ENCODE results near the gene TAS2R8. TPM values are rescaled to one million over a fixed set of nuclear protein-coding genes. Genes with fewer than 3 reads are reported as not detected.

TAS2R8 gene, protein sequence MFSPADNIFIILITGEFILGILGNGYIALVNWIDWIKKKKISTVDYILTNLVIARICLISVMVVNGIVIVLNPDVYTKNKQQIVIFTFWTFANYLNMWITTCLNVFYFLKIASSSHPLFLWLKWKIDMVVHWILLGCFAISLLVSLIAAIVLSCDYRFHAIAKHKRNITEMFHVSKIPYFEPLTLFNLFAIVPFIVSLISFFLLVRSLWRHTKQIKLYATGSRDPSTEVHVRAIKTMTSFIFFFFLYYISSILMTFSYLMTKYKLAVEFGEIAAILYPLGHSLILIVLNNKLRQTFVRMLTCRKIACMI
- 0.04 TPM for total RNA-seq
- polyA plus RNA-seq (ENCODE audit: insufficient read depth in 1 of 8, insufficient read length in 8 of 8, low replicate concordance in 1 of 8) = not detected
- long read RNA-seq, donor 1 = 0 reads
- long read RNA-seq, donor 2 = 0 reads
- long read RNA-seq, donor 3 = 0 reads
- long read RNA-seq, donor 4 = 0 reads
- long read RNA-seq, donor 5 = 0 reads
- long read RNA-seq, donor 6 = 0 reads
- long read RNA-seq, donor 7 = 0 reads
- long read RNA-seq, donor 8 = 0 reads
- long read RNA-seq, donor 9 = 0 reads
- long read RNA-seq, donor 10 = 0 reads
- long read RNA-seq, donor 11 = 0 reads

DNA sequence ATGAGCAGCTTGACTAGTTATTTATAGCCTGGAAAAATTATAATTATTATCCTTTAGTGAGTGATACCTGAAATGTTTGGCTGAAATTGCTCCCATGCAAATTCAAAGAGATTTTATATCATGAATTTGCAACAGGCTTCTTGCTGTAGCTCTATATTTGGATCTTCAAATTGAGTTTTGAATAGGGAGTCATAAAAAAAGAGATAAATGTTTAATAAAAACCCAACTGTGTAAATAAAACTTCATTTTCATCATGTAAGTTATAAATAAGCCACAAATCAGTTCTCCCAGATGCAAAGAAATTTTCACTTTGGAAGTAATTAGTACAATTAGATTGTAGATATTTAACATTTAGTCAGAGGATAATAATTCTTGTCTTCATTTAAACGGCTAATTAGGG is at the start of gene TAS2R8:
TAS2R8 (minus strand) TSS at position 101 of the 400 bp plus-strand sequence. CDS start 306 bp downstream, outside the sequence.
- Histone ChIP-seq H3K27me3 (ENCODE audit: control insufficient read depth, insufficient read depth, low read length) (no peaks in the 10 kb centered on the region), H3K4me3 (ENCODE audit: low read length) (no peak within 1 kb of the TSS), H3K27ac (ENCODE audit: low read length) (no peak within 1 kb of the TSS), H3K9me3 (replicated peaks; ENCODE audit: control insufficient read depth, low read depth, low read length) (no peaks in the 10 kb centered on the region), H3K4me1 (ENCODE audit: control insufficient read depth, insufficient read depth, low read length) (no peaks in the 10 kb centered on the region), H3K36me3 (ENCODE audit: control insufficient read depth, insufficient read depth, low read length) (no peaks in the 10 kb centered on the region)
- WGBS (ENCODE audit: insufficient coverage) = no CpG with 5 or more reads among the region's 1 CpG
- no peak for DNase-seq

DNA sequence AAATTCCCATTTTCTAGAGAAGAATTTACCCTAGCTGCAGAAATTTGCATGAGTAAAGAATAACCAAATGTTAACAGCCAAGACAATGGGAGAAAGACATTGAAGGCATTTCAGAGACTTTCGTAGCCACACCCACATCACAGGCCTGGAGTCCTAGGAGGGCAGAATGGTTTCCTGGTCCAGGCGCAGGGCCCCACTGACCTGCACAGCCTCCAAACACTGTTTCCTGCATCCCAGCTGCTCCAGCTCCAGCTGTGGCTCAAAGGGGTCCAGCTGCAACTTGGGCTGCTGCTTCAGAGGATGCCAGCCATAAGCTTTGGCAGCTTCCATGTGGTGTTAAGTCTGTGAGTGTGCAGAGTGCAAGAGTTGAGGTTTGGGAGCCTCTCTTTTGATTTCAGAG is 48.7 kb upstream of the TAS2R8 start:
- H3K27ac ChIP-seq (ENCODE audit: low read length) = no peak overlapping the region
- WGBS (ENCODE audit: insufficient coverage) = 100% methylated on average over 1 of the region's 2 CpGs
- no peaks in the 10 kb centered on the region for H3K27me3 ChIP-seq (ENCODE audit: control insufficient read depth, insufficient read depth, low read length)
- H3K9me3 ChIP-seq (replicated peaks; ENCODE audit: control insufficient read depth, low read depth, low read length) = peaks cover 30% of the 10 kb centered on the region
- no peak overlapping the region for H3K4me3 ChIP-seq (ENCODE audit: low read length)
- no peak for DNase-seq
- peaks cover 18% of the 10 kb centered on the region for H3K36me3 ChIP-seq (ENCODE audit: control insufficient read depth, insufficient read depth, low read length)
- no peaks in the 10 kb centered on the region for H3K4me1 ChIP-seq (ENCODE audit: control insufficient read depth, insufficient read depth, low read length)

DNA sequence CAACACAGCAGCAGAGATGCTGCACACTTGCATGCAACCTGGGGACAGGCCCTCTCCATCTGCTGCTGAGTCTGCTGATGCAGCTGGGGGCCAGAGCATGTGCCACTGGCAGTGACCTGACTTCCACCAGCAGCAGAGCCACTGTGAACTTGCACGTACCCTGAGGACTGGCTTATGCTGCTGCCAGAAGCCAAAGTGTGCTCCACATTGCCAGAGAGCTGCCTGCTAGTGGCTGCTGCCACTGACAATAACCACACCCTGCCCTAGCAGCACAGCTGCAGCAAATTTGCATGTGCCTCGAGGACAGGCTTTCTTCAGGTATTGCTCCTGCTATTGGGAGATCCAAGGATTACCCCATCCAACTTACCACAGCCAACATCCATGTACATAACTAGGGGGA is 46.7 kb upstream of the TAS2R8 start:
- DNase-seq = no peak
- no peaks in the 10 kb centered on the region for H3K4me1 ChIP-seq (ENCODE audit: control insufficient read depth, insufficient read depth, low read length)
- H3K9me3 ChIP-seq (replicated peaks; ENCODE audit: control insufficient read depth, low read depth, low read length) = peaks cover 24% of the 10 kb centered on the region
- H3K27me3 ChIP-seq (ENCODE audit: control insufficient read depth, insufficient read depth, low read length) = no peaks in the 10 kb centered on the region
- WGBS (ENCODE audit: insufficient coverage) = 47% methylated on average over 2 of the region's 2 CpGs
- peaks cover 14% of the 10 kb centered on the region for H3K36me3 ChIP-seq (ENCODE audit: control insufficient read depth, insufficient read depth, low read length)
- no peak overlapping the region for H3K27ac ChIP-seq (ENCODE audit: low read length)
- no peak overlapping the region for H3K4me3 ChIP-seq (ENCODE audit: low read length)

DNA sequence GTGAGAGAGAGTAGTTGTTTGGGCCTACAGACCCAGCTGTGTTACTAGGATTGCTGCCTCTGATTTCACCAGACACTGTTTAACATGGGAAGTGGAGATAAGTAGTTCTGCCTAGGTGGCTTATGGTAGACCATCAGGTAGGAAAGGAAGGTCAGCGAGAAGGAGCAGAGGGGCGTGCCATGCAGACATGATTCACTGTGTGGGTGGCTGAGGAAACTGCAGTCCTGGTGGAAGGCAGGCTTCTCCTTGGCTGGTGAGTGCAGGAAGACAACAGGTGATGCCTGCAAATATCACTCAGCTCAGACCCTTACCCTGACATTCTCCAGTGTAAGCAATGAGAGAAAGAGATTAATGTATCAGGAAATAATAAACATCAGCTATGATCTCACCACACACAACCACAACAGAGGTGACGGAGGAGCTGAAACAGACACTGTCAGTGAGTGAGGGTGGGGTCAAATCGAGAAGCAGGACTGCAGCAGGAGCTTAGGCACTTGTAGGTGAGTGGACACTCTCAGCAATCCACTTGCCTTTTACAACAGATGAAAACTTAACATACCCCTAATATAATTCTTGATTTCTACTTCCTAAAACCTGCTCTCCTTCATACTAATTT is 44.3 kb upstream of the TAS2R8 start:
- Histone ChIP-seq H3K9me3 (replicated peaks; ENCODE audit: control insufficient read depth, low read depth, low read length) (peaks cover 8% of the 10 kb centered on the region), H3K36me3 (ENCODE audit: control insufficient read depth, insufficient read depth, low read length) (peaks cover 10% of the 10 kb centered on the region), H3K27ac (ENCODE audit: low read length) (no peak overlapping the region), H3K27me3 (ENCODE audit: control insufficient read depth, insufficient read depth, low read length) (no peaks in the 10 kb centered on the region), H3K4me1 (ENCODE audit: control insufficient read depth, insufficient read depth, low read length) (no peaks in the 10 kb centered on the region), H3K4me3 (ENCODE audit: low read length) (no peak overlapping the region)
- whole genome bisulfite sequencing (ENCODE audit: insufficient coverage) = 100% methylated on average over 2 of the region's 4 CpGs
- DNase-seq = no peak

DNA sequence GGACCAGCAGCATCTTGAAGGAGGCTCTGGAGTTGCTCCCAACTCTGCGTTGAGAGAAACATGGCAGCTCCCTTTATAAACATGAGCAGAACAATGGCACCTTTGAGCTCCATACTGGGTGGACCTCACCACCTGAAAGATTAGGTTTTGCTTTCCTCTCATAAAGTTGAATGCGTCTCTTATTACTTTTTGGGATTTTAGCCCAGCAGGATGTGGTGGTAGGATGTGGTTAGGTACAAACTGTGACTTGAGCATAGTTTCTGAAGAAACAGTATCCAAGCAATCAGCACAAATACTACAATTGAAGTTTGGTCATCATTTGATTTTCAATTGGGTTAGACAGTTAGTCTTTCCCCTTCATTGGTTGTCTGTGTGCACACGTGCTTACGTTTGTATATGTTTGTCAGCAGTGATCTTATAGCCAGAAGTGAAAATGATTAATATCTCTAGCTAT is 42.4 kb upstream of the TAS2R8 start, which contains the start of gene PRR4:
PRR4 (minus strand) TSS at position 51 of the 454 bp plus-strand sequence; CDS start at position 13, 38 bp downstream.
- no peaks in the 10 kb centered on the region for H3K9me3 ChIP-seq (replicated peaks; ENCODE audit: control insufficient read depth, low read depth, low read length)
- H3K27ac ChIP-seq (ENCODE audit: low read length) = no peak within 1 kb of the TSS
- WGBS (ENCODE audit: insufficient coverage) = 100% methylated on average over 1 of the region's 4 CpGs
- DNase-seq = no peak
- no peak within 1 kb of the TSS for H3K4me3 ChIP-seq (ENCODE audit: low read length)
- no peaks in the 10 kb centered on the region for H3K27me3 ChIP-seq (ENCODE audit: control insufficient read depth, insufficient read depth, low read length)
- H3K4me1 ChIP-seq (ENCODE audit: control insufficient read depth, insufficient read depth, low read length) = no peaks in the 10 kb centered on the region
- peaks cover 5% of the 10 kb centered on the region for H3K36me3 ChIP-seq (ENCODE audit: control insufficient read depth, insufficient read depth, low read length)

DNA sequence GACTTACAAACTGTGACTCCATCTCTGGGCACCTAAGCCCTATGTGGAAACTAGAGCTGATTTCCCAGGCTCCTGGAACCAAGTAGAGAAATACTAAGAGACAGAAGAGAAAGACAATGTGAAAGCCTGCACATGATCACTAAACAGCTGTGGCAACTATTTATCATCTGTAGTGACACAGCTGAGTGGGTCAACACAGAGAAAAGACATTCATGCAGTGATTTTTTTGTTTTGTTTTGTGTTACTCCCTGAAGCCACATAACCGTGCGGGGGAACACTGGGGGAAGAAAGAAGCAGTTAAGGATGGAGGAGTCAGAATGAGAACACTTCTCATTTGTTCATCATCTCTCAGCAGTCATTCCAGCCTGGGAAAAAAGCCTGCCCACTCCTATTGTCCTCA is 40.7 kb upstream of the TAS2R8 start:
- DNase-seq = peak; percentile 10

DNA sequence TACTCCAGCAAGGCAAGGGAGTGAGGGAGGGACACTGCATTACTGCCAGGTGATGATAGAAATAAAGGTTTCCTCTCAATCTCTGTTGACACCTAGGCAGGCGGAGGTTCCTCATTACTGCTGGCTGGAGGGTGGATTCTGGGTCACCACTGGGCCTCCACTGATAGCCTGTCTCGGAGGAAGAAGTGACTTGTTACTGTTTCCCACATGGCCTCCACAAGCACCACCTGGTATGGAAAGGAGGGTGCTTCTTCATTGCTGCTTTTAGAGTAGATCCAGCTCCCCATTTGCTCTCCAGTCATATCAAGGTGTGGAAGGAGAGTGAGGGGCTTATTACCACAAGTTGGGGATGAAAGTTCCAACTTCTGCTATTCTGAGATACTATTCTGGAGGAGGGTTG is 35.8 kb upstream of the TAS2R8 start:
- Histone ChIP-seq H3K36me3 (ENCODE audit: control insufficient read depth, insufficient read depth, low read length) (peaks cover 3% of the 10 kb centered on the region), H3K4me3 (ENCODE audit: low read length) (no peak overlapping the region), H3K27me3 (ENCODE audit: control insufficient read depth, insufficient read depth, low read length) (no peaks in the 10 kb centered on the region), H3K27ac (ENCODE audit: low read length) (no peak overlapping the region), H3K9me3 (replicated peaks; ENCODE audit: control insufficient read depth, low read depth, low read length) (no peaks in the 10 kb centered on the region), H3K4me1 (ENCODE audit: control insufficient read depth, insufficient read depth, low read length) (no peaks in the 10 kb centered on the region)
- DNase-seq = no peak
- WGBS (ENCODE audit: insufficient coverage) = no CpG with 5 or more reads among the region's 2 CpGs

More for the DNA sequence above, 40.7 kb upstream of the TAS2R8 start:
- Histone ChIP-seq H3K4me3 (ENCODE audit: low read length) (no peak overlapping the region), H3K4me1 (ENCODE audit: control insufficient read depth, insufficient read depth, low read length) (no peaks in the 10 kb centered on the region), H3K9me3 (replicated peaks; ENCODE audit: control insufficient read depth, low read depth, low read length) (no peaks in the 10 kb centered on the region), H3K27me3 (ENCODE audit: control insufficient read depth, insufficient read depth, low read length) (no peaks in the 10 kb centered on the region), H3K36me3 (ENCODE audit: control insufficient read depth, insufficient read depth, low read length) (peaks cover 3% of the 10 kb centered on the region), H3K27ac (ENCODE audit: low read length) (no peak overlapping the region)
- WGBS (ENCODE audit: insufficient coverage) = no CpG with 5 or more reads among the region's 2 CpGs

DNA sequence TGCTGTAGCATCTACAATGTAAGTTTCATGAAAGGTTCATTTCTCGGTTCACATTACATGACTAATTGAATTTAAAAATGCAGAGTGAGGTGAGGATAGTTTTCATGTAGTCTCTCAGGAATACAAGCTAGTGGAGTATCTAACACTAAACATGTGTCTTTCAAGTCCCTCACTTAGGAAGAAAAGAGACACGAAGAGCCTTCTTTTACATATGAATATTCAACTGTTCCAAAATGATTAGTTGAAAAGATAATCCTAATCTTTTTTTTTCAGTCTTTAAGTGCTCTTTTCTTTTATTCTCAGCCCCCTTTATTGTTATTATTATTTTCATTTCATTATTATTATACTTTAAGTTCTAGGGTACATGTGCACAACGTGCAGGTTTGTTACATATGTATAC is 31.4 kb upstream of the TAS2R8 start:
- Histone ChIP-seq H3K27me3 (ENCODE audit: control insufficient read depth, insufficient read depth, low read length) (no peaks in the 10 kb centered on the region), H3K36me3 (ENCODE audit: control insufficient read depth, insufficient read depth, low read length) (peaks cover 3% of the 10 kb centered on the region), H3K27ac (ENCODE audit: low read length) (no peak overlapping the region), H3K4me1 (ENCODE audit: control insufficient read depth, insufficient read depth, low read length) (no peaks in the 10 kb centered on the region), H3K4me3 (ENCODE audit: low read length) (no peak overlapping the region), H3K9me3 (replicated peaks; ENCODE audit: control insufficient read depth, low read depth, low read length) (peaks cover 6% of the 10 kb centered on the region)
- DNase-seq = no peak
- WGBS (ENCODE audit: insufficient coverage) = no CpG with 5 or more reads among the region's 3 CpGs

DNA sequence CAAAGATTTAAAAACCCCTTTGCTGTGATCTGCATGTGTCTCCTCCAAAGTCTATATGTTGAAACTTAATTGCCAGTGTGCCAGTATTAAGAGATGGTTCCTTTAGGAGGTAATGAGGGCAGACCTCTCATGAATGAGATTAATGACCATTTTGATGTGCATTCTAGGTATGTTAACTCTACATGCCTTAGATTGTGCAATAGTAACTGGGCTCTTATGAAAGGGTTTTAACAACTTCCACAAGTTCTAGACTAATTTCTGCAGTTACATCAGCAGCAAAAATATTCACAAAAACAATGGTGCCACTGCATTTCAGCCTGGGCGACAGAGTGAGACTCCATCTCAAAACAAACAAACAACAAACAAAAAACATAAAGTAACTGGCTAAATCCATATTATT is 22.9 kb upstream of the TAS2R8 start:
- Histone ChIP-seq H3K36me3 (ENCODE audit: control insufficient read depth, insufficient read depth, low read length) (no peaks in the 10 kb centered on the region), H3K9me3 (replicated peaks; ENCODE audit: control insufficient read depth, low read depth, low read length) (no peaks in the 10 kb centered on the region), H3K27ac (ENCODE audit: low read length) (no peak overlapping the region), H3K4me3 (ENCODE audit: low read length) (no peak overlapping the region), H3K27me3 (ENCODE audit: control insufficient read depth, insufficient read depth, low read length) (no peaks in the 10 kb centered on the region), H3K4me1 (ENCODE audit: control insufficient read depth, insufficient read depth, low read length) (no peaks in the 10 kb centered on the region)
- no peak for DNase-seq
- no CpG with 5 or more reads among the region's 1 CpG for WGBS (ENCODE audit: insufficient coverage)

DNA sequence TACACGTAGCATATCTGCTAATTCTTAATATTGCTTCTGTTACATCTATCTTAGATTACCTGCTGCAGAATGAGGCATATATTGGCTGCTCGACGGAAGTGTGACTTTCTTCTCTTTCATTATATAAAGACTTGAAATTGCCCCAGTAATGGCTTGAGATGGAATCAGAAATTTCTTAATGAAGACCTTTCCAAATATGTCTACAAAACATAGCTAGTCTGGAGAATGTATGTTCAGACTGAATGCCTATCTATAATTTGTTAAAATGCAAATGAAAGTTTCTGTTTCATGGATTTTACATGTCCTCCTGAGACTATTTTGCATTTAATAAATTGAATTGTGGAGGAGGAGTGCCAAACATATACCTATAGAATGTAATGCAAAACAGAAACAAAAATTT is 19.2 kb upstream of the TAS2R8 start, which contains the start of gene TAS2R10:
TAS2R10 (minus strand) TSS at position 101 of the 400 bp plus-strand sequence; CDS start at position 12, 89 bp downstream.
- no peak for DNase-seq
- Histone ChIP-seq H3K36me3 (ENCODE audit: control insufficient read depth, insufficient read depth, low read length) (no peaks in the 10 kb centered on the region), H3K4me3 (ENCODE audit: low read length) (no peak within 1 kb of the TSS), H3K27ac (ENCODE audit: low read length) (no peak within 1 kb of the TSS), H3K9me3 (replicated peaks; ENCODE audit: control insufficient read depth, low read depth, low read length) (no peaks in the 10 kb centered on the region), H3K27me3 (ENCODE audit: control insufficient read depth, insufficient read depth, low read length) (no peaks in the 10 kb centered on the region), H3K4me1 (ENCODE audit: control insufficient read depth, insufficient read depth, low read length) (no peaks in the 10 kb centered on the region)
- no CpG with 5 or more reads among the region's 3 CpGs for WGBS (ENCODE audit: insufficient coverage)
